ENCODE data around the gene STRN3.
"Not testable (repeated sequence)": the region's sequence is repeated elsewhere in the genome, so short reads cannot be mapped to it uniquely, and the experiment has no call there.

Gene STRN3

DNA sequence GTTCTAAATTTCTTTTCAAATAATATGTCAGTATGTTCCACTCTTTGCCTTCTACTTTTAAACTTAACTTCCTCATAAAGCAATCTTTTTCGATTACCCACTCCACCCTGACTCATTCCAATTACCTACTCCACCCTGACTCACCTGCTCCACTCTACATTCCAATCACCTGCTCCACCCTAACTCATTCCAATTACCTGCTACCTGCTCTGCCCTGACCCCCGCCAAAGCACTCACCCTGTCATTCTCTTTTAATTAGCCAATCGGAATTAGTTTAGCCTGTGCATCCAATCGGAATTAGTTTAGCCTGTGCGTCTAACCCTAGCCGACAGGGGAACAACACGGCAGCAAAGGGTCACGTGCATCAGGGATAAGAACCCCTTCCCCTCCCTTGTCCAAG is 60.3 kb downstream of the STRN3 start:
- not testable (repeated sequence) for H2BK5ac ChIP-seq (ENCODE audit: low read length)

GRCh38 chr14:30962537-30962936 is 63.6 kb downstream of the STRN3 start:
- WGBS, 2 donors (ENCODE audit: extremely low coverage in 2 of 2, insufficient read length in 2 of 2, insufficient replicate concordance in 1 of 2): no CpG with 5 or more reads among the region's 2 CpGs

More for the DNA sequence above, 60.3 kb downstream of the STRN3 start:
- H3K18ac ChIP-seq (ENCODE audit: low read length); H3K4me2 ChIP-seq (ENCODE audit: insufficient read depth, low read length, poor library complexity, severe bottlenecking); H3K23ac ChIP-seq (ENCODE audit: low read depth, low read length, poor library complexity); H3K4me1 ChIP-seq (ENCODE audit: control insufficient read depth in 2 of 2, insufficient read depth in 1 of 2, low read depth in 1 of 2, low read length in 2 of 2); H4K91ac ChIP-seq (ENCODE audit: low read depth, low read length, poor library complexity); H3K4ac ChIP-seq (ENCODE audit: low read length); H2BK15ac ChIP-seq (ENCODE audit: low read length); H2AK5ac ChIP-seq (ENCODE audit: low read depth, low read length); H3K27me3 ChIP-seq (ENCODE audit: control insufficient read depth in 3 of 3, insufficient read depth in 3 of 3, low read depth in 1 of 3, low read length in 3 of 3); DNase-seq (ENCODE audit: low spot score); H2AFZ ChIP-seq (ENCODE audit: low read length); H3K27ac ChIP-seq (replicated peaks; ENCODE audit: low read length); H2BK120ac ChIP-seq (ENCODE audit: low read depth, low read length); H2BK12ac ChIP-seq (ENCODE audit: low read length); H4K8ac ChIP-seq (ENCODE audit: low read depth, low read length); H3K4me3 ChIP-seq (ENCODE audit: low read length in 2 of 2); H3K14ac ChIP-seq (ENCODE audit: low read length); H3K9ac ChIP-seq (ENCODE audit: low read depth, low read length, poor library complexity): not testable (repeated sequence)
- no CpG with 5 or more reads among the region's 8 CpGs for WGBS, 2 donors (ENCODE audit: extremely low coverage in 2 of 2, insufficient read length in 2 of 2, insufficient replicate concordance in 1 of 2)
- peaks cover 13% of the 10 kb centered on the region for H3K79me1 ChIP-seq (ENCODE audit: low read depth, low read length)
- peaks cover 6 to 18% of the 10 kb centered on the region in 2 donors for H3K36me3 ChIP-seq (replicated peaks in 1 of 2; ENCODE audit: control insufficient read depth in 2 of 2, insufficient read depth in 2 of 2, low read length in 2 of 2)
- peaks cover 12 to 16% of the 10 kb centered on the region in 2 donors for H3K9me3 ChIP-seq (replicated peaks in 1 of 2; ENCODE audit: control insufficient read depth in 2 of 2, insufficient read depth in 1 of 2, low read depth in 1 of 2, low read length in 2 of 2)

GRCh38 chr14:30961330-30961729 is 64.8 kb downstream of the STRN3 start:
- no peak overlapping the region for H3K4me3 ChIP-seq (ENCODE audit: low read length in 2 of 2)
- H3K9ac ChIP-seq (ENCODE audit: low read depth, low read length, poor library complexity): no peak overlapping the region
- no peak overlapping the region for H2BK120ac ChIP-seq (ENCODE audit: low read depth, low read length)
- H3K9me3 ChIP-seq (replicated peaks in 1 of 2; ENCODE audit: control insufficient read depth in 2 of 2, insufficient read depth in 1 of 2, low read depth in 1 of 2, low read length in 2 of 2): peaks cover 3 to 10% of the 10 kb centered on the region in 2 donors
- H2AFZ ChIP-seq (ENCODE audit: low read length): no peak overlapping the region
- H3K27ac ChIP-seq (replicated peaks; ENCODE audit: low read length): no peak overlapping the region
- H3K4me2 ChIP-seq (ENCODE audit: insufficient read depth, low read length, poor library complexity, severe bottlenecking): no peak overlapping the region
- no peak overlapping the region for H3K14ac ChIP-seq (ENCODE audit: low read length)
- H3K36me3 ChIP-seq (replicated peaks in 1 of 2; ENCODE audit: control insufficient read depth in 2 of 2, insufficient read depth in 2 of 2, low read length in 2 of 2): peaks cover 2 to 13% of the 10 kb centered on the region in 2 donors
- no CpG with 5 or more reads among the region's 5 CpGs for WGBS, 2 donors (ENCODE audit: extremely low coverage in 2 of 2, insufficient read length in 2 of 2, insufficient replicate concordance in 1 of 2)
- H3K79me1 ChIP-seq (ENCODE audit: low read depth, low read length): peaks cover 5% of the 10 kb centered on the region
- H4K91ac ChIP-seq (ENCODE audit: low read depth, low read length, poor library complexity): no peak overlapping the region
- H2BK12ac ChIP-seq (ENCODE audit: low read length): no peak overlapping the region
- no peaks in the 10 kb centered on the region for H3K4me1 ChIP-seq (ENCODE audit: control insufficient read depth in 2 of 2, insufficient read depth in 1 of 2, low read depth in 1 of 2, low read length in 2 of 2)
- H3K4ac ChIP-seq (ENCODE audit: low read length): no peak overlapping the region
- no peak overlapping the region for H2BK5ac ChIP-seq (ENCODE audit: low read length)
- no peak overlapping the region for H3K18ac ChIP-seq (ENCODE audit: low read length)
- no peaks in the 10 kb centered on the region for H3K27me3 ChIP-seq (ENCODE audit: control insufficient read depth in 3 of 3, insufficient read depth in 3 of 3, low read depth in 1 of 3, low read length in 3 of 3)
- H2AK5ac ChIP-seq (ENCODE audit: low read depth, low read length): no peak overlapping the region
- H4K8ac ChIP-seq (ENCODE audit: low read depth, low read length): no peak overlapping the region
- no peak overlapping the region for H2BK15ac ChIP-seq (ENCODE audit: low read length)
- no peak for DNase-seq (ENCODE audit: low spot score)
- H3K23ac ChIP-seq (ENCODE audit: low read depth, low read length, poor library complexity): no peak overlapping the region

More at GRCh38 chr14:30962537-30962936, 63.6 kb downstream of the STRN3 start:
- H2BK120ac ChIP-seq (ENCODE audit: low read depth, low read length); H2BK5ac ChIP-seq (ENCODE audit: low read length); H3K4me1 ChIP-seq (ENCODE audit: control insufficient read depth in 2 of 2, insufficient read depth in 1 of 2, low read depth in 1 of 2, low read length in 2 of 2); H3K27me3 ChIP-seq (ENCODE audit: control insufficient read depth in 3 of 3, insufficient read depth in 3 of 3, low read depth in 1 of 3, low read length in 3 of 3); H3K9ac ChIP-seq (ENCODE audit: low read depth, low read length, poor library complexity); H3K4me2 ChIP-seq (ENCODE audit: insufficient read depth, low read length, poor library complexity, severe bottlenecking); H3K4me3 ChIP-seq (ENCODE audit: low read length in 2 of 2); H3K4ac ChIP-seq (ENCODE audit: low read length); H3K18ac ChIP-seq (ENCODE audit: low read length); H3K23ac ChIP-seq (ENCODE audit: low read depth, low read length, poor library complexity); DNase-seq (ENCODE audit: low spot score); H4K91ac ChIP-seq (ENCODE audit: low read depth, low read length, poor library complexity); H2AFZ ChIP-seq (ENCODE audit: low read length); H2BK12ac ChIP-seq (ENCODE audit: low read length); H3K79me1 ChIP-seq (ENCODE audit: low read depth, low read length); H3K14ac ChIP-seq (ENCODE audit: low read length); H2AK5ac ChIP-seq (ENCODE audit: low read depth, low read length); H3K27ac ChIP-seq (replicated peaks; ENCODE audit: low read length); H2BK15ac ChIP-seq (ENCODE audit: low read length); H4K8ac ChIP-seq (ENCODE audit: low read depth, low read length): not testable (repeated sequence)
- H3K9me3 ChIP-seq (replicated peaks in 1 of 2; ENCODE audit: control insufficient read depth in 2 of 2, insufficient read depth in 1 of 2, low read depth in 1 of 2, low read length in 2 of 2): peaks cover 10 to 16% of the 10 kb centered on the region in 2 donors
- H3K36me3 ChIP-seq (replicated peaks in 1 of 2; ENCODE audit: control insufficient read depth in 2 of 2, insufficient read depth in 2 of 2, low read length in 2 of 2): peaks cover 6 to 18% of the 10 kb centered on the region in 2 donors

DNA sequence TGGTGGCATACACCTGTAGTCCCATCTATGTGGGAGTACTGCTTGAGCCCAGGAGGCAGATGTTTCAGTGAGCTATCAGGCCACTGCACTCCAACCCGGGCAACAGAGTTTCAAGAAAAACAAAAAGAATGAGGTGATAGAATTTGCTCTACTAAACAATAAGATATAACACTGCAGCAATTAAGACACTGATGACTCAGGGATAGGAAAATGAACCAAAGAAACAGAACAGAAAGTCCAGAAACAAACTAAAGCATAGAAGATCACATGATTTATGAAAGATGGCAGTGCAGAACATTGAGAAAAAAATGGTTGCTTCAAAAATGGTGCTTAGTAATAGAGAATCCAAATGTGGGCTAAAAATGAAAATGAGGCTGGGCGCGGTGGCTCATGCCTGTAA is 66.0 kb downstream of the STRN3 start:
- Histone ChIP-seq H3K27ac (replicated peaks; ENCODE audit: low read length) (no peak overlapping the region), H3K4me2 (ENCODE audit: insufficient read depth, low read length, poor library complexity, severe bottlenecking) (no peak overlapping the region), H2BK12ac (ENCODE audit: low read length) (no peak overlapping the region), H3K36me3 (replicated peaks in 1 of 2; ENCODE audit: control insufficient read depth in 2 of 2, insufficient read depth in 2 of 2, low read length in 2 of 2) (peaks cover 2 to 20% of the 10 kb centered on the region in 2 donors), H4K91ac (ENCODE audit: low read depth, low read length, poor library complexity) (no peak overlapping the region), H3K4me1 (ENCODE audit: control insufficient read depth in 2 of 2, insufficient read depth in 1 of 2, low read depth in 1 of 2, low read length in 2 of 2) (no peaks in the 10 kb centered on the region), H3K18ac (ENCODE audit: low read length) (no peak overlapping the region), H2BK5ac (ENCODE audit: low read length) (no peak overlapping the region), H3K23ac (ENCODE audit: low read depth, low read length, poor library complexity) (no peak overlapping the region), H3K14ac (ENCODE audit: low read length) (no peak overlapping the region), H2AK5ac (ENCODE audit: low read depth, low read length) (no peak overlapping the region), H4K8ac (ENCODE audit: low read depth, low read length) (no peak overlapping the region), H2AFZ (ENCODE audit: low read length) (no peak overlapping the region), H3K4ac (ENCODE audit: low read length) (no peak overlapping the region), H3K27me3 (ENCODE audit: control insufficient read depth in 3 of 3, insufficient read depth in 3 of 3, low read depth in 1 of 3, low read length in 3 of 3) (no peaks in the 10 kb centered on the region), H2BK15ac (ENCODE audit: low read length) (no peak overlapping the region), H3K4me3 (ENCODE audit: low read length in 2 of 2) (no peak overlapping the region), H3K9ac (ENCODE audit: low read depth, low read length, poor library complexity) (no peak overlapping the region), H3K9me3 (replicated peaks in 1 of 2; ENCODE audit: control insufficient read depth in 2 of 2, insufficient read depth in 1 of 2, low read depth in 1 of 2, low read length in 2 of 2) (peaks cover 0 to 5% of the 10 kb centered on the region in 2 donors), H2BK120ac (ENCODE audit: low read depth, low read length) (no peak overlapping the region), H3K79me1 (ENCODE audit: low read depth, low read length) (peaks cover 2% of the 10 kb centered on the region)
- WGBS, 2 donors (ENCODE audit: extremely low coverage in 2 of 2, insufficient read length in 2 of 2, insufficient replicate concordance in 1 of 2): no CpG with 5 or more reads among the region's 3 CpGs
- DNase-seq (ENCODE audit: low spot score): no peak

Measured in neuronal stem cell (in vitro differentiated cells).